Neural cell (in vitro differentiated cells): ENCODE measurements around the gene C22orf42. TPM values are rescaled to one million over a fixed set of nuclear protein-coding genes. Genes with fewer than 3 reads are reported as not detected.
"Not testable (repeated sequence)": the region's sequence is repeated elsewhere in the genome, so short reads cannot be mapped to it uniquely, and the experiment has no call there.

Experiments
- H2AFZ ChIP-seq: fragments of 200-600, 300-800 bp; sonication (generic), shearing (Covaris generic); 2 replicates; pipeline ENCODE4 v1.6.0; 2014; ENCODE audit warnings: low read depth, mild to moderate bottlenecking, antibody characterized with exemption, low read length, moderate library complexity
- H3F3A ChIP-seq: fragments of 200-600 bp; shearing (Covaris generic); 2 replicates; pipeline ENCODE4 v1.6.1; 2016; ENCODE audit warnings: mild to moderate bottlenecking, moderate library complexity, mixed read lengths, antibody characterized with exemption, low read length; ENCODE audit not compliant: insufficient read depth, poor library complexity, severe bottlenecking
- H3K27ac ChIP-seq: fragments of 200-600, 300-800 bp; sonication (generic), shearing (Covaris generic); 2 replicates; pipeline ENCODE4 v1.5.1; 2014; ENCODE audit warnings: mild to moderate bottlenecking, low read length, moderate library complexity
- H3K27me3 ChIP-seq: fragments of 300-800, 200-600 bp; sonication (generic), shearing (Covaris generic); 2 replicates; pipeline ENCODE4 v1.6.0; 2014; ENCODE audit warnings: mild to moderate bottlenecking, low read depth, low read length, moderate library complexity; ENCODE audit not compliant: insufficient read depth
- H3K36me3 ChIP-seq: fragments of 300-800, 200-600 bp; sonication (generic), shearing (Covaris generic); 2 replicates; pipeline ENCODE4 v1.5.1; 2014; ENCODE audit warnings: mild to moderate bottlenecking, antibody characterized with exemption, low read length, moderate library complexity; ENCODE audit not compliant: insufficient read depth
- H3K4me2 ChIP-seq: fragments of 300-800, 200-600 bp; sonication (generic), shearing (Covaris generic); 2 replicates; pipeline ENCODE4 v1.6.0; 2014; ENCODE audit warnings: mild to moderate bottlenecking, low read length
- H3K4me3 ChIP-seq: fragments of 300-800, 200-600 bp; sonication (generic), shearing (Covaris generic); 2 replicates; pipeline ENCODE4 v1.5.1; 2014; ENCODE audit warnings: mild to moderate bottlenecking, low read length, moderate library complexity
- H3K79me2 ChIP-seq: fragments of 200-600 bp; shearing (Covaris generic); replicated peaks from 2 replicates; pipeline ENCODE4 v1.6.0; 2014; ENCODE audit warnings: mild to moderate bottlenecking, low read length, moderate library complexity; ENCODE audit not compliant: insufficient read depth
- H3K9ac ChIP-seq: fragments of 300-800, 200-600 bp; sonication (generic), shearing (Covaris generic); 2 replicates; pipeline ENCODE4 v1.6.1; 2016; ENCODE audit warnings: mild to moderate bottlenecking, low read length, mixed read lengths
- H3K9me2 ChIP-seq: fragments of 200-600 bp; shearing (Covaris generic); 2 replicates; pipeline ENCODE4 v1.6.1; 2016; ENCODE audit warnings: mild to moderate bottlenecking, low read length, mixed read lengths; ENCODE audit not compliant: insufficient read depth
- H3K9me3 ChIP-seq: fragments of 200-600, 300-800 bp; sonication (generic), shearing (Covaris generic); 2 replicates; pipeline ENCODE4 v1.6.1; 2016; ENCODE audit warnings: mild to moderate bottlenecking, mixed run types, low read length, moderate library complexity, mixed read lengths
- H4K20me1 ChIP-seq: fragments of 200-600 bp; shearing (Covaris generic); 2 replicates; pipeline ENCODE4 v1.6.1; 2016; ENCODE audit warnings: mild to moderate bottlenecking, mixed run types; ENCODE audit not compliant: insufficient read depth
- POLR2AphosphoS5 ChIP-seq: IDR thresholded peaks from 2 replicates; pipeline ENCODE4 v1.6.1; 2012
- RAD21 ChIP-seq: fragments of 450-650 bp; conservative IDR thresholded peaks from 2 replicates; pipeline ENCODE4 v1.6.1; 2014; ENCODE audit warnings: antibody characterized with exemption, mild to moderate bottlenecking, moderate library complexity
- SMC3 ChIP-seq: fragments of 450-650 bp; conservative IDR thresholded peaks from 2 replicates; pipeline ENCODE4 v1.6.1; 2014; ENCODE audit warnings: antibody characterized with exemption, mild to moderate bottlenecking, moderate library complexity; ENCODE audit not compliant: poor library complexity
- polyA plus RNA-seq: library from polyadenylated mRNA; depleted of rRNA; stranded (reverse); fragments of >200 nt; gene quantifications from 2 replicates; pipeline ENCODE4 v1.2.3, GENCODE V29; 2014
- TF ChIP-seq, protein P1 (sequence below): IDR thresholded peaks from 2 replicates; pipeline ENCODE4 v1.6.1; 2012; ENCODE audit warnings: borderline replicate concordance

C22orf42 gene
- polyA plus RNA-seq, 1 donor from 2014 or later = 51.0 TPM

DNA sequence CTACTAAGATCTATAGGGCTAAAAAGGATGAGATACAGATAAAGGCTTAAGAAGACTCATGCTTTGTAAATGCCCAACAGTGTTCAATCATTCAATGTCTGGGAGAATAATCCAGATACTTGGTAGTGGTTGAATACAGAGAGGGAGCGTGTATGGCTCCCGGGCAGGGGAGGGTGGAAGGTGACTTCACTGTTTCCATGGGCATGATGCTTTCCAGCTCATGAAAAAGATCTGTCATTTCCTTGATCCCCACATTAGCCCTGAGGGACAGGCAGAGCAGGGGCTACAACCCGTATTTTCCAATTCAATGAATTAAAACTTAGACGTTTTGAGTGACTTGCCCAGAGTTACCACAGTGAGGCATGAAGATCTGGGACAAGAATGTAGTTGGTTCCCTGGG is 4.4 kb downstream of the C22orf42 start:
- not testable (repeated sequence) for H3K36me3 ChIP-seq

DNA sequence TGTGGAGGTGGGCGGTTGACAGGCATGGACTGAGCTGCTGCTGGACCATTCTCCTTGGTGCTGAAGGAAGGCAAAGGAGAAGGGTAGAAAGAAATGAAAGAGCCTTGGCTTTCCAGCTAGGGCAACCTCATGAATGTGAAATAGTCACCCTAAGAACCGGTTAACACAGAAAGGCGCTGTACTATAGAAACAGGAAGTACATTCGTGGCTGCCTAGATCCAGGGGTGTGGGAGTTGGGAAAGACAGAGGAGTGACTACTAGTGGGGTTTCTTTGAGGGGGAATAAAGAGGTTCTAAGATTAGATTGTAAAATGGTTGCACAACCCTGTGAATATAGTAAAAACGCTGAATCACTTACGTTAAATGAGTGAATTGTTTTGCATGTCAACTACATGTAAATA is 7.5 kb downstream of the C22orf42 start:
- H3K9me3 ChIP-seq, H3K4me2 ChIP-seq, H3K79me2 ChIP-seq, H3K9ac ChIP-seq, H3K27ac ChIP-seq, H3K4me3 ChIP-seq, H3K36me3 ChIP-seq, H3F3A ChIP-seq, H3K27me3 ChIP-seq, H4K20me1 ChIP-seq, H2AFZ ChIP-seq, H3K9me2 ChIP-seq: not testable (repeated sequence)

More for the DNA sequence above, 4.4 kb downstream of the C22orf42 start:
- not testable (repeated sequence) for H4K20me1 ChIP-seq, H3K79me2 ChIP-seq, H3K9me2 ChIP-seq, H3K4me2 ChIP-seq, H3K9me3 ChIP-seq, H2AFZ ChIP-seq, H3F3A ChIP-seq, H3K4me3 ChIP-seq, H3K9ac ChIP-seq, H3K27me3 ChIP-seq, H3K27ac ChIP-seq

DNA sequence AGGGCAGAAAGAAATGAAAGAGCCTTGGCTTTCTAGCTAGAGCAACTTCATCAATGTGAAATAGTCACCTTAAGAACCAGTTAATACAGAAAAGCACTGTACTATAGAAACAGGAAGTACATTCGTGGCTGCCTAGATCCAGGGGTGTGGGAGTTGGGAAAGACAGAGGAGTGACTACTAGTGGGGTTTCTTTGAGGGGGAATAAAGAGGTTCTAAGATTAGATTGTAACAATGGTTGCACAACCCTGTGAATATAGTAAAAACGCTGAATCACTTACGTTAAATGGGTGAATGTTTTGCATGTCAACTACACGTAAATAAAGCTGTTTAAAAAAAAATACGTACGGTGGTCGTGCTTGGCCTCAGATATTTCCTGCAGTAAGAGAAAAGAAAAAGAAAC is 8.5 kb downstream of the C22orf42 start:
- not testable (repeated sequence) for H2AFZ ChIP-seq, H3F3A ChIP-seq, H4K20me1 ChIP-seq

DNA sequence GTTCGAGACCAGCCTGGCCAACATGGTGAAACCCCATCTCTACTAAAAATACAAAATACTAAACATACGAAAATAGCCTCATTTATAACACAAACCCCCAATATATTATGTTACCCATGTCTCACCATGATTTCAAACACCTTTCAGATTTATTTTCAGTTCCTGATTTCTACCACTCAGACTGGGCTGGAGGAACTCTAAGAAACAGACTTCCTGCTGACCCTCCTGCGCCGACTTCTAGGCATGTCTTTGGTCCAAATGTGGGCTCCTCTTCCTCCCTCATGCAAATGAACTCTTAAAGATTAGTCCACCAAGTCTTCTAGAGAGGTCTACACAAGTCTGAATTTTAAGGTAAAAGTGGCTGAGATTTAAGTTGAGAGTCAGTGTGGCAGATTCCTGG is 10.7 kb downstream of the C22orf42 start:
- not testable (repeated sequence) for H3K9me2 ChIP-seq, H3F3A ChIP-seq, H3K4me3 ChIP-seq, H4K20me1 ChIP-seq, H3K27me3 ChIP-seq, H3K27ac ChIP-seq, H3K36me3 ChIP-seq, H3K4me2 ChIP-seq, H3K9ac ChIP-seq, H2AFZ ChIP-seq, H3K9me3 ChIP-seq, H3K79me2 ChIP-seq

More for the DNA sequence above, 8.5 kb downstream of the C22orf42 start:
- not testable (repeated sequence) for H3K9me3 ChIP-seq, H3K9me2 ChIP-seq, H3K9ac ChIP-seq, H3K36me3 ChIP-seq, H3K4me2 ChIP-seq, H3K27ac ChIP-seq, H3K79me2 ChIP-seq, H3K27me3 ChIP-seq, H3K4me3 ChIP-seq

DNA sequence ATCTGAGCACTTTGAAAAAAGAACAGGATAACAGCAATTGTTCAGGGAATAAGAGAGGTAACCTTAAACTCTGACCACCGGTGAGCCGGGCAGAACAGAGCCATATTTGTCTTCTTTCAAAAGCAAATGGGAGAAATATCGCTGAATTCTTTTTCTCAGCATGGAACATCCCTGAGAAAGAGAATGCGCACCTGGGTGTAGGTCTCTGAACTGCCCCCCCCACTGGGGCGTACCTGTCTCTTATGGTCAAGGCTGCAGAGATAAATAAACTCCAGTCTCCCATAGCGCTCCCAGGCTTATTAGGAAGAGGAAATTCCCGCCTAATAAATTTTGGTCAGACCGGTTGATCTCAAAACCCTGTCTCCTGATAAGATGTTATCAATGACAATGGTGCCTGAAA is 12.0 kb downstream of the C22orf42 start:
- H2AFZ ChIP-seq, H3K9ac ChIP-seq, H3K27me3 ChIP-seq, H3F3A ChIP-seq, H4K20me1 ChIP-seq, H3K4me2 ChIP-seq, H3K36me3 ChIP-seq, H3K9me3 ChIP-seq, H3K79me2 ChIP-seq, H3K9me2 ChIP-seq, H3K4me3 ChIP-seq, H3K27ac ChIP-seq: not testable (repeated sequence)

DNA sequence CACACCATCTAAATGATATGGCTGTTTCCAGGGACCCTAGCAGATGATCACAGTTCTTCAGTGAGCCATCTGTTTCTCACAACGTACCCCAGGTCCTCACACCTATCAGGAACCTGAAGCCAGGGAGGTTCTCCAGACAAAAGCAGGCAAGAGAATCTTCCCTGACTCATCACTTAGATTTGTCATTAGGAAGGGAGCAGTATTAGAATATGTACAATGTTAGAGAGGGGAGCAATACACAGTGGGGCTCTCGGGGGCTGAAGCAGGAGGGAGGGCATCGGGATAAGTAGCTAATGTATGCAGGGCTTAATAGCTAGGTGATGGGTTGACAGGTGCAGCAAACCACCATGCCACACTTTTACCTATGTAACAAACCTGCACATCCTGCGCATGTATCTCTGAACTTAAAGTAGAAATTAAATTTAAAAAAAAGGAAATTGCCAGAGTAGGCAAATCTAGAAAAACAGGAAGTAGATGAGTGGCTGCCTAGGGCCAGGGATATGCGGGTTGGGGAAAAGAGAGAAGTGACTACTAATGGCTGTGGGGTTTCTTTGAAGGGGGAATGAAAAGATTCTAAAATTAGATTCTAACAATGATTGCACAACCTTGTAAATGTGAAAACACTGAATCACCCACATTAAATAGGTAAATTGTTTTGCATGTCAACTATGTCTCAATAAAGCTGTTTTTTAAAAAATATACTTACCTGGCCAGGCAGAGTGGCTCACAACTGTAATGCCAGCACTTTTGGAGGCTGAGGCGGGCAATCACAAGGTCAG is 14.4 kb downstream of the C22orf42 start:
- Histone ChIP-seq H3K9ac (no peak overlapping the region), H3K36me3 (no peaks in the 10 kb centered on the region), H2AFZ (no peak overlapping the region), H3K79me2 (no peaks in the 10 kb centered on the region), H3K9me2 (no peaks in the 10 kb centered on the region), H4K20me1 (no peaks in the 10 kb centered on the region), H3K9me3 (no peaks in the 10 kb centered on the region), H3F3A (no peaks in the 10 kb centered on the region), H3K27ac (no peak overlapping the region), H3K27me3 (no peaks in the 10 kb centered on the region), H3K4me2 (no peak overlapping the region), H3K4me3 (no peak overlapping the region)
- TF ChIP-seq, protein P1, sequence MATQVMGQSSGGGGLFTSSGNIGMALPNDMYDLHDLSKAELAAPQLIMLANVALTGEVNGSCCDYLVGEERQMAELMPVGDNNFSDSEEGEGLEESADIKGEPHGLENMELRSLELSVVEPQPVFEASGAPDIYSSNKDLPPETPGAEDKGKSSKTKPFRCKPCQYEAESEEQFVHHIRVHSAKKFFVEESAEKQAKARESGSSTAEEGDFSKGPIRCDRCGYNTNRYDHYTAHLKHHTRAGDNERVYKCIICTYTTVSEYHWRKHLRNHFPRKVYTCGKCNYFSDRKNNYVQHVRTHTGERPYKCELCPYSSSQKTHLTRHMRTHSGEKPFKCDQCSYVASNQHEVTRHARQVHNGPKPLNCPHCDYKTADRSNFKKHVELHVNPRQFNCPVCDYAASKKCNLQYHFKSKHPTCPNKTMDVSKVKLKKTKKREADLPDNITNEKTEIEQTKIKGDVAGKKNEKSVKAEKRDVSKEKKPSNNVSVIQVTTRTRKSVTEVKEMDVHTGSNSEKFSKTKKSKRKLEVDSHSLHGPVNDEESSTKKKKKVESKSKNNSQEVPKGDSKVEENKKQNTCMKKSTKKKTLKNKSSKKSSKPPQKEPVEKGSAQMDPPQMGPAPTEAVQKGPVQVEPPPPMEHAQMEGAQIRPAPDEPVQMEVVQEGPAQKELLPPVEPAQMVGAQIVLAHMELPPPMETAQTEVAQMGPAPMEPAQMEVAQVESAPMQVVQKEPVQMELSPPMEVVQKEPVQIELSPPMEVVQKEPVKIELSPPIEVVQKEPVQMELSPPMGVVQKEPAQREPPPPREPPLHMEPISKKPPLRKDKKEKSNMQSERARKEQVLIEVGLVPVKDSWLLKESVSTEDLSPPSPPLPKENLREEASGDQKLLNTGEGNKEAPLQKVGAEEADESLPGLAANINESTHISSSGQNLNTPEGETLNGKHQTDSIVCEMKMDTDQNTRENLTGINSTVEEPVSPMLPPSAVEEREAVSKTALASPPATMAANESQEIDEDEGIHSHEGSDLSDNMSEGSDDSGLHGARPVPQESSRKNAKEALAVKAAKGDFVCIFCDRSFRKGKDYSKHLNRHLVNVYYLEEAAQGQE = no peak
- no peak for TF ChIP-seq SMC3
- TF ChIP-seq RAD21 = no peak
- no peak for TF ChIP-seq POLR2AphosphoS5
